Hematopoietic multipotent progenitor cell treated with erythropoietin and hydrocortisone succinate and interleukin-3 and kit ligand, for 17 days (in vitro differentiated cells): Measurements from ENCODE around the gene KCNMB2.
"Not testable (repeated sequence)": the region's sequence is repeated elsewhere in the genome, so short reads cannot be mapped to it uniquely, and the experiment has no call there.

Experiments used
- DNase-seq: peaks from one replicate; pipeline ENCODE4 v3.0.0-alpha.2; 2015; ENCODE audit warnings: low spot score

Gene KCNMB2

DNA sequence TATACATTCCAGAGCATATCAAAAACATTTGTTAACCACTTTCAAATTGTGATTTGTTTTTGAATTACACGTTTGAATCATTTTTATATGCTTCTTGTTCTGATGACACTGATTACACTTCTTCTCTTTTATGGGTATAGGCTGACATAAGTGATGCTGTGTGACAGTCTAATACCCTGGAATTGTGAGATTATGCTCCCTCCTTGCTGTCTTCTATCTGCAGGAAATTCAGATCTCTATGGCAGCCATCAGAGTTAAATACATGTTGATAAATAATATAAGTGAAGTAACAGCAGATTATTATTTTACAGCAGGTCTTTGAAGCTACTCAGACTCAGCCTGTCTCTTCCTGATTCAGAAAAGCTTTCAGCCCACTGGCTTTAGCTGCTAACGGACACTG lies 286.5 kb downstream of the KCNMB2 start:
- no peak for DNase-seq

DNA sequence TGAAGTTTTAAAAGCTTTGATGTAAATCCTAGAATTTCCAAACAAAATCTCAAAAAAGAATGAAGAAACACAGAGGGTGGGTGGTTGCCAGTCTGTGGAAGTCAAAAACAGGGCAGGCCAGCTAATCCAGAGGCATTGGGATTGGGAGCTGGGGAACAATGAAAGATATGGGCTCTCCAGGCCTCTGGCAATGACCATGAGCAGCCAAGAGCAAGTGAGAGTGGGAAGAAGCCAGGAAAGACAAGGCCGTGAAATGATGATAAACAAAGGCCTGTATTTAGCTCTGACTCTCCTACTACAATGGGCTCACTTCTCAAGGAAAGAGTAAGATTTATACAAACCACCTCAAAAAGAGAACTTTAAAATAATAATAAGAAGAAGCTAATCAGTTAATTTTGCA lies 286.9 kb downstream of the KCNMB2 start:
- no peak for DNase-seq

DNA sequence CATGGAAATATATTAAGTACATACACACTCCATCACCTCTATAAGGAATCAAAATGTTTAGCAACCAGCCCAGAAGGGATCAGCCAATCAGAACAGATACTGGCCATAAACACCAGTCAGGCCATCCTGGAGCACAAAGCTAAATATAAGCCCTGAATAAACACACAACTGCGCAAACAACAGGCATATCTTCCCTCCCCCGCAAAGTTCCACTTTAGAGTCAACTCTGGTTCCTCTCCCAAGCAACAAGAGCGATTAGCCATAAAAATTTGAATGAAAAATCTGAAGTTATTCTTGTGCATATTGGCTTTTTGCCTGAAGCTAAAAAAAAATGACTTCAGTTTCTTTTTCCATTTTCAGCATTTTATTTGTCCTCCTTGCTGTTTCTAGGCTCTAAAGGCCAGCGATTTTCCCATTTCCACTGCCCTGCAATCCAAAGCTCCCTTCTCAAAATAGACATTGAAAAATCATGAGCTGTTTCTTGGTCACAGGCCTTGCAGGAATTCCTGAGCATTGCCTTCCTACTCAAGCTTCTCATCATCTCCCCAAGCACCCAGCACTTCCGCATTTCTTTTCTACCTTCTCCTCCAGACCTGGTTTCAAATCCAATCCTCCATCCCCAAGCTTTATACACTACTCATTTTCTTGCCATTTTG lies 287.5 kb downstream of the KCNMB2 start:
- no peak for DNase-seq

DNA sequence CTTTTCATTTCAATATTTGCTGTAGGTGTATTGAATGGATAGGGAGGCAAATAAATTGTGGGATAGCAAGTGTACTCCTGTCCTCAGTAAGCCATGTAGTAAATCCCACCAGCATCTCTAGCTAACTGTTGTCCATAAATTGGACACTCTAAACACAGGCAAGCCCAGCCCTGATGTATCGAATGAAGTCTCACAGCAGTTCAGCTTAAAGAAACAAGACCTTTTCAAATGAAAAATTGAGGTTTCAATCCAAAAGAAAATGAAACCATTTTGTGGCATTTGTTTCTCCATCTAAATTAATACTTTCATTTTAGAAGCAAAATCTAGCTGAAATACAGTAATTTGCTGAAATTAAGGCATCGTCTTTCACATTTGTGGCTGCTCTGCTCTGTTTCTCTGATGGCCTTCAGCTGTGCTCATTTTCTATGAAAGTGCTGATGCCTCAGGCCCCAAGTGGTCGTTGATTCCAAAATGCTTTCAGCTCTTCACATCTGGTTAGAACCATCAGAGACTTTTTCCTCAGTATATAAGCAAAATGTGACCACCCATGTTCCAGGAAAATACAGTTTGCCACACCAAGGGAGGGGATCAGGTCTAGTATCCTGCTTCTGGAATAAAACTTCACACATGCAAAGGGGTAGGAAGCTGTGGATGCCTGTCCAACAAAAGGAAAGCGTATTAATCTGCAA lies 290.3 kb downstream of the KCNMB2 start:
- DNase-seq, result no peak

DNA sequence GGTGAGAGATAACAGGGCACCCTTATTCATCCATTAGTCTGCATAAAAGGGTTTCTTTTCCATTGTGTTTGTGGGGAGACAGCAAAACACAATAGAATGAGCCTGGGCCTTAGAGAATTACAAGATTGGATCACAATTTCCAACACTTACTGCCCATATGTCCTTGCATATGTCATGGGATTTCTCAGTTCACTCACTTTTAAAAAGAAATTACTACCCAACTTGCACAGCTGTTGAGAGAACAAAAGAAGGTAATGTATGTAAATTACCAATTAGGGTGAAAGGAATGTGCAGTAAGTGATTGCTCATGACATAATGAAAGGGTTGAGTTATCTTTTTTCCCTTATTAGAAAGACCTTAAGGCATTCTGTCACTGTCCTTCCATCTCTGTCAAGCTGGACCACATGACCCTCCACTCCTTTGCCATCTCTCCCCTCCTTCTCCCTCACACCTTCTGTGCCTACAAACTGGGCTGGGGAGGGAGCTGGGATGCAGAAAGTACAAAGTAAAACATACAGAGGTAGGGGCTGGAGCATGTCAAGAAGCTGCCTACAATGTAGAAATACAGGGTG lies 291.1 kb downstream of the KCNMB2 start:
- DNase-seq, result no peak

DNA sequence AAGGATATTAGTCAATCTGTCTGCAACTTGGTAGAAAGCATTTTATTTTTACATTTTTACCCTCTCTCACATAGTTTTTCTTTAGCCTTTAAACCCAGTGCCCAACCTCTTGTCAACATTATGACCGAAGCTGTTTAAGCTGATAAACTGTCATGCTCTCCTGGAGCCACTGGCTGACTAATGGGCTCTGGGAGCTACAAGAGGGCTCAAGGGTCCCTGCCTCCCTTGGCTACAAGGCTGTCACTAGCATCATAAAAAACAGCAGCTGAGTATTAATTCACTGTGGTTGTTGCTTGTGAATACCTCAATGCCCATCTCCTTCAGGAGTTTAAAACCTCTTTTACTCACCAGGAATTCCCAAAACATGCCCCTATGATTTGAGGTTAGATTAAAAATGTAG lies 297.5 kb downstream of the KCNMB2 start:
- no peak for DNase-seq

DNA sequence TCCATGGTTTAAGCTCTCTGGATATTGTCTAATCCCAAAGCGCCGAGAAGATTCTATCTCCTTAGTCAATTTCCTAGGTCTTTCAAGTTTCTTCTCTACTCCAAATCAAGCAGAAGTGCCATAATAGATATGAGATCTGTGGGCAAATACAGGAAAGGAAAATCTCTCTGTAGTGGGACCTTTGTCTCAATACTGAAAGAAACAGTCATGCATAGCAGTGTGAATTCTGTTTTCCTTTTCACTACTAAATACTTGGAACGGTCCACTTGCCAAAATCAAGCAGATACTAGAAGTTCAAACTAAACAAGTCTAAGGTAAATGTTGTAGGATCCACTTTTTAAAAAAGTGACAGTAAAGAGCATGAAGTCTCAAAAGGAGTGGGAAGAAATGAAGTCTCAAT lies 298.8 kb downstream of the KCNMB2 start:
- no peak for DNase-seq

DNA sequence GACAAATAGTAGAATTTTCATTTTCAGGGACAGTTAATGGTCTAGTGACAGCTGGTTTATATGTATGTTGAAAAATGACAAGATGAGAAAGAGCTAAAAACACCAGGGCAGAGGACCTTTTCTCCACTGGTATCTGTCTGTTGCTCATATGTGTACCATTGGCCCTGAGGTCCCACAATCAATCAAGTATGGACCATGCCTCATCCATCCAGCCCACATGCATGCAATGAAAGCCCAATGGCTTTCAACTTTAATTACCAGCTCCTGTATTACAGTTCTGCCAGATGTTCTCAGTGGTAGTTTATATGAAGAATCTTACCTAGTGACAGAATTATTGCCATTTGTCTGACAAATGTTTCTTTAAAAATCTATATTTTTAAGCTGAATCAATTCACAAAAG lies 301.3 kb downstream of the KCNMB2 start:
- no peak for DNase-seq

DNA sequence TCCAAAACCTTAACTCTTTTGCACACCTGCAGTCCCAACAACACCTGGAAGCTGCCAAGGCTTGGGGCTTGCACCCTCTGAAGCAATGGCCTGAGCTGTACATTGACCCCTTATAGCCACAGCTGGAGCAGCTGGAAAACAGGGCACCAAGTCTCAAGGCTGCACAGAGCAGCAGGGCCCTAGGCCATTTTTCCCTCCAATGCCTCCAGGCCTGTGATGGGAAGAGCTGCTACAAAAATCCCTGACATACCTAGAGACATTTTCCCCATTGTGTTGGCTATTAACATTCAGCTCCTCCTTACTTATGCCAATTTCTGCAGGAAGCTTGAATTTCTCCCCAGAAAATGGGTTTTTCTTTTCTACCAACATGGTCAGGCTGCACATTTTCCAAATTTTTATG lies 304.4 kb downstream of the KCNMB2 start:
- DNase-seq, result no peak

DNA sequence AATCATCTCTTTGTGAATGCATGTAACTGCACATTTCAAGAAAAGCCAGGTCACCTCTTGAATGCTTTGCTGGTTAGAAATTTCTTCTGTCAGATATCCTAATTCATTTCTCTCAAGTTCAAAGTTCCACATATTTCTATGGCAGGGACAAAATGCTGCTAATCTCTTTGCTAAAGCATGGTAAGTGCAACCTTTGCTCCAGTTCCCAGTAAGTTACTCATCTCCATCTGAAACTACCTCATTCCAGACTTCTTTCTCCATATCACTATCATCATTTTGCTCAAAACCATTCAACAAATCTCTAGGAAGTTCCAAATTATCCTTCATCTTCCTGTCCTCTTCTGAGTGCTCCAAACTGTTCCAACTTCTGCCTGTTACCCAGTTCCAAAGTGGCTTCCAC lies 304.8 kb downstream of the KCNMB2 start:
- DNase-seq, result no peak

DNA sequence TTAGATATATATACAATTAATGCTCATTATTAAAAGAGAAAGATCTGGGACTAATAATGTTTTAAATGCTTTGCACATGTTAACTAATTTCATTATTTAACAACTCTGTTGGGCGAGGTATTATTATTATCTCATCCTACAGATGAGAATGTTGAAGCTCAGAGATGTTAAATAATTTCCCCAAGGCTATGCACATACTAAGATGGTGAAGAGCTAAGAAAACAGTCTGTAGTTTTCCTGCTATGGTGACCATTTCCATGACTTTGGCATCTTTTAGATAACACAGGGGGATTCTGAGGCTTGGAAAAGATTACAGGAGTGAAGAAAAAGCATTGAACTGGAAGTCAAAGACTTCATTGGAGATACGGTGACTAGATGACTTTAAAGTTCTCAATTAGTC lies 308.7 kb downstream of the KCNMB2 start:
- no peak for DNase-seq

DNA sequence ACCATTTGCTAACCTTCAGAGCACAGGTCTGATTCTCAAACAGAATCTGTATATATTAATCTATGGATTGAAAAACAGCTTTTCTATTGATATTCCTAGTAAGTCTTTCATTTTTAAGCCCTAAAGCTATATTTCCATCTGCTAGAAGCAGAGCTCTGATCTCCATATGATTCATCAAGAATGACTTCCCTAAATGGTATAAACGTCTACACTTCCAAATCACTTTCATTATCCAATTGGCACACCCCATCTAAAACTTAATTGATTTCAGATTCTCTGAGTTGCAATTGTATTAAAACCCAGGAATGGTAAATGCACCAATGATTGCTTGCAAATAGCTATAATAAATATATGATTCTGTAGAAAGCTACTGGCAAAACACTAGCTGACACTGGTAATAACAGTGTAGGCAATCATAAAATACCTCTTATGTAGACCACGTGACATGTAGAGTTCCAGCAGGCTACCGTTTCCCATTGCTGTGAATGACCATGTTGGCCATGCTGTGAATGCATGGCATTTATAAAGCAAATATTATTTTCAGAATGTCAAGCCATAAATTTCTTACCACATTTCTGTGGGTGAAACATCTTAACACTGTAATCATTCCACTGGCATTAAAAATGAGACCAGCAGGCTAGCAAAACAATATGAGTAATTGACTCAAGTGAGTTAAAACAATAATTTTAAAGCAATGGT lies 309.3 kb downstream of the KCNMB2 start:
- DNase-seq, result no peak

DNA sequence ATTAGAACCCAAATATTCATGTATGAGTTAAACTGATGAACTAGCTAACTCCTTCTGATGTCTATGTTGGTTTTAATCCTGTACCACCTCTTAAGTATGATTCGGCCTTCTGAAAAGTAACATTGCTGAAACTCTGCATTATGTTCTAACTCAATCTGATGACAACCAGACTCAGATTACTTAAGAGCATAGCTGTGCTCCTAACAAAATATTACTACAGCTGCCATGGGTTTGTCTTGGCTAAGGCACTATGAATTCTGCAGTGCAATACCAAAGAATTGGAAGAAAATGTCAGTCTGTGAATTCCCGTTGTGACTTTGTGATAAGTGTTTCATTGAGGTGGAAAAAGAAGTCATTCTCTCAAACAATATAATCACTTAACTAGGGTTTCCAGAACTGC lies 311.0 kb downstream of the KCNMB2 start:
- DNase-seq, result no peak

DNA sequence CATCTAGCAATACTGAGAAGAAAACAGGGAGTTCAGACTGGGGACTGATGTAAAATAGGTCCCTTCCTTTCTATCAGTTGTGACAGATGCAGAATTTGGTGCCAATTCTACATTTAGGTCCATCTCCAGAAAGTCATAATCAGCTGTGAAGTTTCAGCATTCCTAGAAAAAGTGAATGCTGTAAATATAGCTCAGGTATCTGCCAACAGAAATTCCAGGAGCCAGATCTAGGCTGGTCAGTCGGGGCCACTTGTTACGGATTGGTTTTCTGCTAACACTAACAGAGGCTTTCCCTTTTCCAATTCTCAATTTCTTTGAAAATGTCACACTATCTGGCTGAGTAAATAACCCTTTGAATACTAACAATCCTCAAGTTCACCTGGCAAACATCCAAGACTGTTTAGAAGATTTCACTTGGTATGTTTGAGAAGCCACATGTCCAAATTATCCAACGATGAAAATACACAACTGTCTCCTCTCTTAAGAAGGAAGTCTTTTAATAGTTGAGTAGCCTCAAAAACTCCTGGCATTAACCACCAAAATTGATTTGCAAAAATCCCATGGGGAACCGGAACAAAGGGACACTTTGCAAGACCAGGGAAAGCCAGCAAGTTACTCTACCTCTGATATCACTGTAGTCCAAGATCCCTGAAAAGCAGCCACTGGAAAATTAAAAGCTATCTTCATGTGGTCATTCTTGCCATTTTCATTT lies 313.1 kb downstream of the KCNMB2 start:
- no peak for DNase-seq

DNA sequence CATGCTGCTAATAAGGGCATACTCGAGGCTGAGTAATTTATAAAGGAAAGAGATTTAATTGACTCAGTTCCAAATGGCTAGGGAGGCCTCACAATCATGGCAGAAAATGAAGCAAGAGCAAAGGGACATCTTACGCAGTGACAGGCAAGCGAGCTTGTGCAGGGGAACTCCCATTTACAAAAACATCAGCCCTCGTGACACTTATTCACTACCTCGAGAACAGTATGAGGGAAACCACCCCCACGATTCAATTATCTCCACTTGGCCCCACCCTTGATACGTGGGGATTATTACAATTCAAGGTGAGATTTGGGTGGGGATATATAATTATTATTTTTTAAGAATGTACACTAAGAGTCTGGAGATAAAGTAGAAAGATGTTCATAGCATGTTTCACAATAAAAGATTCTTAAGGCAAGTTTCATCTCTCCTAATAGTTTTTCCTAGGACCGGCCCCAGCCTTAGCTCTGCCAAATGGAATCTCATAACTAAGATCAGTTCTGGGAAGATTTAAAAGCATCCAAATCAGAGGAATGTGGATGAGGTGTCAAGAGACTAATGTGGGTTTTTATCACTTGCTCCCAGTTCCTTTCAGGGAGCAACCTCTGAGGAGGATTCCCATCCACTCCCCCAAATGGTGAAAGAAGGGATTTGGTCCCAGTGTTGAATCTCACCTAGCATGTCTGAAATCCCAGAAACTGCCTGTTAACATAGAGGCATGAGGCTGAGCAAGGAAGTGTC lies 314.4 kb downstream of the KCNMB2 start:
- no peak for DNase-seq

DNA sequence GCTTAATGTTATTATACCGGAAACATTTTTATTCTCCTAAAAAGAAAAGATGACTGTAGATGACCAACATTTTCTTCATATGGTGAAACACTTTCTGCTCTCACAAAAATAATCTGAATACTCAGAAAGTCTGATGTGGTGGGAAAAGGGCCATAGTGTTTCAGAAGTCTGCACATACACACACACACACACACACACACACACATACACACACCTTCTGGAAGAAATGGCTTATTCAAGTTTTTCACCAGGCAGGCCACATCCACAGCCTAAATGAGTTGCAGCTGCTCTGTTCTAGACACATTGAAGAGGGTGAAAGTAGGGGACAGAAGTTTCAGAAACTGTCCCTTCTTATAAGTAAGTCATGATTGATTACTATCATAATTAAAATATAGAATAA lies 315.3 kb downstream of the KCNMB2 start:
- DNase-seq, result no peak

DNA sequence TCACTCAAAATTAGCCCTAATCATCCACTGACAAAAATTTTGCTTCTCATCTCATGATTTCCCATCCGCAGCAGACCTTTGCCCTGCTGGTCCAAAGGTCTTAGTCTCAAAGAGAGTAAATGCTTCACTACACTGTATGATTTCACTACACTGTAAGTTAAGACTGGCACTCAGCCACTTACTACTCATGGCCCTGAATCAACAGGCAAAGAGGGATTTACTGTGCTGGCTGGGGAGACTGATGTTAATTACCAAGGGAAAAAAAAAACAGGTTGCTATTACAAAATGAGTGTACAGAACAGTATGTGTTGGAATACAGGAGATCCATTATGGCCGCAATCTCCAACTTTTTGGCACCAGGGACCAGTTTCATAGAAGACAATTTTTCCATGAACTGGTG lies 320.6 kb downstream of the KCNMB2 start:
- DNase-seq, result no peak

DNA sequence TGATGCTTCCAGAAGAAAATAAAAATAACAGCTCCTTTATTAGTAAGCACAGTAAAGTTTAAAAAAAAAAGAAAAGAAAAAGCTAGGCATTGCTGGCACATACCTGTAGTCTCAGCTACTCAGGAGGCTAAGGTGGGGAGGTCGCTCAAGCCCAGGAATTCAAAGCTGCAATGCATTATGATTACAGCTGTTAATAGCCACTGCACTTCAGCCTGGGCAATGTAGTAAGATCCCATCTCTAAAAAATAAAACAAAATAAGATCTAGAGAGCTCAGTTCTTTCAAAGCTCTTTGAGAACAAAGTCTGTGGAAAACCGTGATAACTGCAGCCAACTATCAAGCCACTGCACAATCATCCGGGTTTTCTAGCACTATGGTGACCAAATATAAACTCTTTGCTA lies 323.1 kb downstream of the KCNMB2 start:
- DNase-seq, result no peak

DNA sequence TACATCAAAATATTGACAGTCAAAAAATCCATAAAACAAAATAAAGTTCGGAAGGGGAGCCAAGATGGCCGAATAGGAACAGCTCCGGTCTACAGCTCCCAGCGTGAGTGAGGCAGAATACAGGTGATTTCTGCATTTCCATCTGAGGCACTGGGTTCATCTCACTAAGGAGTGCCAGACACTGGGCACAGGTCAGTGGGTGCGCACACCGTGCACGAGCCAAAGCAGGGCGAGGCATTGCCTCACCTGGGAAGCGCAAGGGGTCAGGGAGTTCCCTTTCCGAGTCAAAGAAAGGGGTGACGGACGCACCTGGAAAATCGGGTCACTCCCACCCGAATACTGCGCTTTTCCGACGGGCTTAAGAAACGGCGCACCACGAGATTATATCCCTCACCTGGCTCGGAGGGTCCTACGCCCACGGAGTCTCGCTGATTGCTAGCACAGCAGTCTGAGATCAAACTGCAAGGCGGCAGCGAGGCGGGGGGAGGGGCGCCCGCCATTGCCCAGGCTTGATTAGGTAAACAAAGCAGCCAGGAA lies 323.7 kb downstream of the KCNMB2 start:
- not testable (repeated sequence) for DNase-seq

DNA sequence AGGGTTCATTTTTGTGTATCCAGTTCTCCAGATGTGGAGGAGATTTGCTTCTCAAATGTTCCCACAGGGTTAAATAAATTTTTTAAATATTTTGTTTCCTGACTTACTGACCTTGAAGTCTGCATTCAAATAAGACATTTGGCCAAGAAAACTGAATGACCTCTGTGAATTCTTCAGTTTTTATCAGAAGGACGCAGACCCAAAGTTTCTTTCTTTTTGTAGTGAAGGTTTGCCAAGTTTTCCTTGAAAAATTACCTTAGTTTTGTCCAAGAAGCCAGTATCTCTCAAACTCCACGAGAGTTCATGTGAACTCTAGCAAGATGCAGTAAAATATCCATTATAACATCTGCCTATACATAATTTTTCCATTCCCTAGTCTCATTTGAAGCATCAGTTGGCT lies 332.4 kb downstream of the KCNMB2 start:
- no peak for DNase-seq

DNA sequence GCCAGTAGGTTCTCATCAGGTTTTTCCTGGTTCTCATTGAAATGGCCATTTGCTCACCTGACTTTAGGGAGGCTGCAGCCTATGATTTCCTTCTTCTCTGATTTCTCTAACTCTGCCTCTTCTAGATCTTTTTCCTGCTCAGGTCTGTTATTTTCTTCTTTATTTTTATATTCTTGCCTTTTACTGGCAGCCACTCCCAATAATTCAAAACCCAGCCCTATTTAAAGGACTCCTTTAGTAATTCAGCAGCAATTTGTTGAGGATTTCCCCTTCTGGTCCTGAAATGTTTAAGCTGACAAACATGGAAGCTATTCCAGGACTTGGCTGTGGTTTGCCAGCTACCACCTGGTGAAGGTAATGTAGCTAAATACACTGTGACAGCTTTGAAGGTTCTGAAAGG lies 333.8 kb downstream of the KCNMB2 start:
- DNase-seq, result no peak

DNA sequence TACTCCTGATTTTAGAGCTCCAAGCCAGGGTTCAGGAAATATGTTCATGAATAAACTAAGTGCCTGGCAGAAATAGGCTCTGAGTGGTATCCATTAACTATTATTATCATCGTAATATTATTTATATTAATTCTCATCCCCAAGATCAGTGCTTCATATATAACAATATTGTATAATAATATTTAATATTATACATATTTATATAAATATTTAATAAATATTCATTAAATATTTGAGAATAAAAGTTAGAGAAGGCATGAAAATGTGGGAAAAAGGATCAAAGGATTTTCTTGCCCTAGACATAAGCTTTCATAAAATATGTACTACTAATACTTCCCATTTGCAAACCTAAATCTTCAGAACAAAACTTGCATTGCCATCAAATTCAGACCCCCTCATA lies 338.9 kb downstream of the KCNMB2 start:
- DNase-seq, result no peak
